Activated CD4-positive, alpha-beta T cell treated with anti-CD3 and anti-CD28 coated beads, Interleukin-2, amount 50 U/mL, for 16 hours (primary cell): ENCODE results near the gene TTC6.

Experiments
- DNase-seq: peaks from one replicate; pipeline ENCODE4 v3.0.0-alpha.2; 2020

TTC6 gene

GRCh38 chr14:37597914-37598746 is 2.7 kb downstream of the TTC6 start:
- no peak for DNase-seq

DNA sequence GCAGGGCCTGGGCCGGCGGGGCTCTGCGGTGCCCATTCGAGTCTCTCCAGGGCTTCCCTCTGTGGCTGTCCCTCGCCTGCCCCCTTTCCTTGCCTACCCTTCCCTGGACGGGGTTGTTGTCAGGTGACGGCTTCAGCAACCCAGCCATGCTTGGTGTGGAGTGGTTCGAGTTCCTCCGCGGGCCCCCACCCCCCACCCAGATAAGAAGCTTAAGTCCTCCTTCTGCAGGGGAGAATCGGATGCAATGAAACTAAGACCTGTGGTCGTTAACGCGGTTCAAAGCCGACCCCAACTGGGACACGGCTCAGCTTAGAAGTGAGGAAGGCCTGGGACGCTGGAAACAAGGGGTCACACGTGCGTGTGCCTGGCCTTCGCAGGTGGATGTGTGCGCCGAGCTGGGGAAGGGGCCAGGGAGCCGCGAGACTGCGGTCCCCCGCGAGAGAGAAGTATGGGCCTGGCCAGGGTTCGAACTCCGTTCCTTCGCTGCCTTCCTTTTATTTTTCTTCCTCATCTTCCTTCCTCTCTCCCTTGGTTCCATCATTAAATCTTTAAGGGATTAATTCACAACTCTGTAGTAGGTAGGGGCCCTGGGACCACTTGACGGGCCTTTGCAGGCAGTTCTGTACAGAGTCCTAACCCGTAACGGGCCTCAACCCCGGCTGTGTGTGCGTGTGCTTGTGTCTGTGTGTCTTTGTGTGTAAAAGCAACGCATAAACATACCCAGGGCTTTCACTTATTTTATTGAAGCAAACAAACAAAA is 3.5 kb downstream of the TTC6 start:
- no peak for DNase-seq

DNA sequence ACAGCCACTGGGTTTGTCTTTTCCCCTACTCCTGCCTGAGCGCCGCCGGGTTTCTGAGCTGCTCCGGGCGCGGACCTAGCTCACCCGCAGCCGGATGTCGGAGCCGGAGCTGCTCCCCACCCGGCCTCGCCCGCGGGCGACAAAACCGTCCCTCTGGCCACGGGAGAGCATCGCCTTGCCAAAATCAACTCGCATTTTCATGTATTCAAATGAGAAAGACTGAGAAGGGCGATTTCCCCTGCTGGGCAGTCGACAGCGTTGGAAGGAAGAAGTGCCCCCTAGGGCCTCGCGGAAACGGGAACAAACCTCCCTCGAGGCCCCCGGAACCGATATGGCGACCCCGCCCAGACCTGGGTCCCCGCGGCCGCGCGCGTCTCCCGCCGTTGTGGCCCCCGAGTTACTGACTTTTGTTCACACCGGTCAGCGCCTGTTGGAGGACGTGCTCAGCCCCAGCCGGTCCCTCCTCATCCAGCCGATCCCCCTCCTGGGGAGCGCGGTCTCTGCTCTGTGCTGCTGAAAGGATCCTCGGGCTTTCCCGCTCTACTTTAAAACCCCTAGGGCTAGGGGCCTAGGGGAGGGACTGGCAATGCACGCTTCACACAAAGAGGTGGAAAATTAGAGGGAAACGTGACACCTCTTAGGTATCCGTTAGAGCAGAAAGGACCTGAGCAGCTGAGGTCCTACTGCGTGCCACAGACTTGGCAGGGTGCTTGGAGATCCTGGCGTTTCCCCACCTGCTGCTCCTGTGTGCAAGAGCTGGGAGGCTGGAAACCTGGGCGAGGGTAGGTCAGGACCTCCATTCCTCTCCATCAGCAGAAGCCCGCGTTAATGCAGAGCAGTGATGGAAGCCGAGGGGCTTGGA is 4.3 kb downstream of the TTC6 start:
- no peak for DNase-seq

GRCh38 chr14:37600880-37601741 is 5.7 kb downstream of the TTC6 start:
- DNase-seq: no peak

- no peak for DNase-seq
Observed at GRCh38 chr14:37601865-37602264, 6.4 kb downstream of the TTC6 start.

DNA sequence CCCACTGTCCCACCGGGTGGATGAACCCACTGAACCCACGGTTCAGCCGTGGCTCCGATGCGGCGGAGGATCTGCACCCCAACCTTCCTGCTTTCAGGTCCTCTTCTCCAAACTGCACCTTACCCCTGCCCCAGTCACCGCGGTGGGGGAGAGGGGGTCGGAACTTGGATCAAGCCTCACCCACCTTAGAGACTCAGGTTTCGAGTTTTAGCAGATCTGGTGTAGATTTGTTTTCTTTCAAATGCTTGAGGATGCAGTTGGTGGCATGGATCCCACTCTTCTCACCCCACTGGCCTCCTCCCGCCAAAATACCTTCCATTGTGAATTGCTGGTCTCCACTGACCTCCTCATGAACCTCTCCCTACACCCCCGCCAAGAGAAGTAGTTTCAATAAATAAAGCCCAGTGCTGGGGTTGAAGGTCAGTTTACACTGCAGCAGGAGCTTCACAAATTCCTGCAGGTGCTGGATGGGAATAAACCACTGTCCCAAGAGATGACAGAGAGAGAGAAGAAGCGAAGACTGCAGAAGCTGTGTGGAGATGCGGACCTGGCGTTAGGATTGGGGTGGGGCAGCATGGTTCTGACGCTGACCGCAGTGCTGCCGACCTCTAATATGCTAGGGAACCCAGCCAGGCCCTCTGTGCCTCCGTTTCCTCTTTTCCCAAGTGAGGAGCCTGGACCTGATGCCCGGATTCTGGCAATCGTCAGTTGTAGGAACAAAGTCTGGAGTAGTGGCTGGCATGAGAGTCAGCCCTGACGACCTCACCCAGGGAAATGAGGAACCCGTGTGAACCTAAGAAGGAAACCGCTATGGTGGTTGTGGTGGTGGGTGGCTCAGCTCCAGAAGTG is 7.4 kb downstream of the TTC6 start:
- no peak for DNase-seq

DNA sequence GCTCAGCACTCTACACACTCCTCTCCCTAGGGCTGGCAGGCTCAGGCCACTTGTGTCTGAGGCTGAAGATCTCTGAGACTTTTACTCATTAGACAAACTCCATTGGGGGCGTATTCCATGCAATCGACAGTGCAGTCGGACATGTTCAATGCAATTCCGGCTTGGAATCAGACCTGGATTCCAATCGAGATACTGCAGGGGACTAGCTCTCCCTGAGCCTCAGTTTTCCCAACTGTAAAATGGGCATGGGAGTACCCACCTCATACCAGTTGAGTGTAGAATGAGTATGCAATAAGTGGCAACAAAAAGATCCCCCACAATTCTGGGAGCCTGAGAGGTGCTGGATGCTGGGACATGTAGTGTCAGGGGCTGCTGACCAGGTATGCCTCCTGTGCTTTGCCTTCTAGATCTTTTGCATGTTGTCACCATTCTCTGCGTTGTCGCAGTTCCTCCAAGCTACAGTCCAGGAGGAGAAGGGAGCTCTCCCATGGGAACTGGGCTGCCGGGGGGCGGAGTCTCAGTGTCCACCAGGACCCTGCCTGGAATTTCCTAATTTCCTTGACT is 8.3 kb downstream of the TTC6 start:
- no peak for DNase-seq

DNA sequence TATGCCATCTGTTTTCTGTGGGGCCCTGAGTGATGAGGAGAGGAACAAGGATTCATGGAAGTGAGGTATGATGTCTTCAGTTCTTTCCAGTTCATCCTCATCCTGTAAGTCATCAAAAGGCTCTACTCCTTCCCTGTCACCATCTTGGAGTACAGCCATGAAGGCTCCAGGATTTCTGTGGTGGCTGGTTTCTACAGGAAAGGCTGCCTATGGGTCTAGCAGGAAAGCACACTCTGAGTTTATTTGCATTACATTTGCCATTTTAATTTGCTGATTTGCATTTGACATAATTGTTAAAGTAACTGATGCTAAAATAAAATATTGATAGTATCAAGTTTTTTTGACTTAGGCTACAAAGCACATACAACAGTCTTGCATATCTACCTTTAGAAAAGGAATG is 11.2 kb downstream of the TTC6 start:
- no peak for DNase-seq

- DNase-seq: no peak
Observed at GRCh38 chr14:37608649-37609048, 13.2 kb downstream of the TTC6 start.

GRCh38 chr14:37610945-37611523 is 15.6 kb downstream of the TTC6 start:
- DNase-seq: no peak

DNA sequence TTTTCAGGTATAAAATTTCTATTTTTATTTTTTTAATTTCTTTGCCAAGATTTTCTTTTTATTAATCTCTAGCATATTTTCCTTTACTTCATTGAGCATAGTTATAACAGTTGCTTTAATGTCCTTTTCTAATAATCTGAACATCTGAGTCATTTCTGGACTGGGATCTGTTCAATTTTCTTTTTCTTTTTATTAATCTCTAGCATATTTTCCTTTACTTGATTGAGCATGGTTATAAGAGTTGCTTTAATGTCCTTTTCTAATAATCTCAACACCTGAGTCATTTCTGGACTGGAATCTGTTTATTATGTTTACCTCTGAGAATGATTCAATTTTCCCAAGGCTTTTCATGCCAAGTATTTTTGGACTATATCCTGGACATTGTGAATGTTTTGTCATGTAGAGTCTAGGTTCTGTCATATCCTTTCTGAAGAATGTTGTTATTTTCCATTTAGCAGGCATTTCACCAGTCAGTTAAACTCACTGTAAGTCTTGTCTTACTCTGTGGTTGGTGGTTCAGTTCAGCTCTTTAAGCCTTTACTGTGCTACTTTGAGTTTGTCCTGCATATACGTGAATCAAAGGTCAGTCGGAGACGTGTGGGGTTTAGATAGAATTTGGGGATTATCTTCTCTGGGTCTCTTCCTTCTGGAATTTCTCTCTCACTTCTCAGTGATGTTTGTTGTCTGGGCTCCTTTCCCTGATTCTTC is 20.3 kb downstream of the TTC6 start:
- DNase-seq: no peak

DNA sequence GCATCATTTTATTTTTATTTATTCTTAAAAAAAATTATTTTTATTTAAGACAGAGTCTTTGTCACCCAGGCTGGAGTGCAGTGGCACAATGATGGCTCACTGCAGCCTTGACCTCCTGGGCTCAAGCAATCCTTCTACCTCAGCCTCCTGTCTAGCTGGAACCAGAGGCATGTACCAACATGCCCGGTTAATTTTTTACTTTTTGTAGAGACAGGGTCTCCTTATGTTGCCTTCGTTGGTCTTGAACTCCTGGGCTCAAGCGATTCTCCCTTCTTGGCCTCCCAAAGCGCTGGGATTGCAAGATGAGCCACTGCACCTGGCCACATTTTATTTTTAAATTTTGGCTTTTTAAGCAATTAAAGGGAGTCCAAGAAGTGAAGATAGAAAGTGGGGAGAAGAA is 21.4 kb downstream of the TTC6 start:
- DNase-seq: no peak

DNA sequence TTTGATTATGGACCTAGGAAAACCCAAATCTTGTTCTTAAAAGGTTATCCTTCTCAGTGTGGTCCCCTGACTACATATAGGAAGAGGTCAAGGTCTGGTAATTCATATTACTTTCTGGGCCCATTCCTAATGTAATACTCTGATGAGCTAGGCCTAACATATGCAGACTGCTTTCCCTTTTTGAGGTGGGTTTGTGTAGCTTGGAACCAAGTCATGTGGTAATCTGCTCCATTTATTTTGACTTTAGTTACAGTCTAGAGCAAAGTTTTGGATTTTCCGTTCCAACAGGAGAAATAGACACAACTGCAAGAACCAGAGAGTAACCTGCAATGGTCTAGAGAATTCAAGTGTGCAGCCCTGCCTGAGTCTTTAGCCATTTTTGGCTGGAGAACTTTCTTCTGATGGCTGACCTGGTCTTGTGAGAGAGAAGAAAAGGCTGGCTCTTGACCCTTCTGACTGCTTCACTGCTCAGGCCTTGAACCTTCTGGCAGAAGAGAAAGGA is 22.5 kb downstream of the TTC6 start:
- DNase-seq: no peak

- no peak for DNase-seq
Observed at GRCh38 chr14:37618498-37619028, 23.1 kb downstream of the TTC6 start.

DNA sequence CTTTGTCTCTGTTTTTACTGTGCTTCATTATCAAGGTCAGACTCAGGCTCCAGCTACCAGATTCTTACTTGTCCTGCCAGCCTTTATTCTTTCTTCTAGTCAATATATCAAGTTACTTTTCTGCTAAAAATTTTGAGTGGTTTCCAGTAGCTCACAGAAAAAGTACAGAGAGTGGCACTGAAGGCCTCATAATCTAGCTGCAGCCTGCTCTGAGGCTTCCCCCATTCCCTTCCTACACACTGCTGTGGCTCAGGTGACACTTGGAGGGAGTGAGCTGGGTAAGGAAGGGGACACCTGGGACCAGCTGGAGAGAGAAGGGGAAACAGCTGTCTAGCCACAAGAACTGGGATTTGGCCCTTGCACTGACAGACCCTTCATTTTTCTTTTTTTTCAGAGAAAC is 25.4 kb downstream of the TTC6 start:
- DNase-seq: no peak

- no peak for DNase-seq
Observed at GRCh38 chr14:37622231-37622923, 26.9 kb downstream of the TTC6 start.

- DNase-seq: no peak
Observed at GRCh38 chr14:37623426-37623951, 28.1 kb downstream of the TTC6 start.

DNA sequence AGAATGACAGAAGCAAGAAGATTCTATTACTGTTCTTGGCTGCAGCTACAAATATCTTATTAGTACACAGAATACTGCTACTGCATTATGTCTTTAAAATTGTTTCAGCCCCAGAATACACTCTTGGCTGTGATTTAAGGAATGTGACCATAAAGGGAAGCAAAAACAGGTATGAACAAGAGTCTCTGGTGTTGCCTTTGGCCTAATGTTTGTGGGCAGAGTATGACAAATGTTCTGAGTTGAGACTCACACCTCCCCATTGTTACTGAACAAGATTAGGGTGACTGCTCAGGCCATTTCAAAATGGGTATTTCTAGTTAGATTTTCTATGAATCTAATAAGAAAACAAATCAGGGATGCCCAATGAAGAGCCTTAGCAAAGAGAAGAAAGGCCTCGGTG is 28.5 kb downstream of the TTC6 start:
- no peak for DNase-seq
